ENCODE data around the gene ALK. TPM values are rescaled to one million over a fixed set of nuclear protein-coding genes. Genes with fewer than 3 reads are reported as not detected.

ALK gene
- polyA plus RNA-seq, 1 experiment, result not detected

- DNase-seq (ENCODE audit: low read depth, low spot score), result no peak
- Histone ChIP-seq H3K27me3 (ENCODE audit: control insufficient read depth, insufficient read depth, low read length) (peaks cover 22% of the 10 kb centered on the region), H3K4me3 (ENCODE audit: low read depth, low read length) (no peak overlapping the region), H3K27ac (ENCODE audit: low read depth, low read length) (no peak overlapping the region), H3K9me3 (ENCODE audit: control insufficient read depth, insufficient read depth, low read length) (no peaks in the 10 kb centered on the region)
- CTCF ChIA-PET, result interaction anchor here (1.3 kb wide), 1 partner anchor 37 kb away, joined by 3 read pairs; no protein-coding TSS in a partner anchor
- POLR2A ChIA-PET, result no interaction called here
- TF ChIP-seq CTCF (IDR thresholded peaks at IDR 0.05; ENCODE audit: low read depth, low read length), result no peak
These were observed 649.1 kb downstream of the ALK start for GRCh38 chr2:29272311-29272710.

GRCh38 chr2:29270701-29271121, 650.7 kb downstream of the ALK start:
- H3K27me3 ChIP-seq (ENCODE audit: control insufficient read depth, insufficient read depth, low read length), result peaks cover 14% of the 10 kb centered on the region
- ChIA-PET POLR2A (no interaction called here), CTCF (no interaction called here)
- no peak overlapping the region for H3K27ac ChIP-seq (ENCODE audit: low read depth, low read length)
- DNase-seq (ENCODE audit: low read depth, low spot score), result no peak
- no peak for TF ChIP-seq CTCF (IDR thresholded peaks at IDR 0.05; ENCODE audit: low read depth, low read length)
- H3K4me3 ChIP-seq (ENCODE audit: low read depth, low read length), result no peak overlapping the region
- no peaks in the 10 kb centered on the region for H3K9me3 ChIP-seq (ENCODE audit: control insufficient read depth, insufficient read depth, low read length)

GRCh38 chr2:29269765-29270109, 651.6 kb downstream of the ALK start:
- H3K9me3 ChIP-seq (ENCODE audit: control insufficient read depth, insufficient read depth, low read length), result no peaks in the 10 kb centered on the region
- no peak for DNase-seq (ENCODE audit: low read depth, low spot score)
- POLR2A ChIA-PET, result no interaction called here
- H3K4me3 ChIP-seq (ENCODE audit: low read depth, low read length), result no peak overlapping the region
- peaks cover 10% of the 10 kb centered on the region for H3K27me3 ChIP-seq (ENCODE audit: control insufficient read depth, insufficient read depth, low read length)
- no peak overlapping the region for H3K27ac ChIP-seq (ENCODE audit: low read depth, low read length)
- TF ChIP-seq CTCF (IDR thresholded peaks at IDR 0.05; ENCODE audit: low read depth, low read length), result no peak
- CTCF ChIA-PET, result no interaction called here

GRCh38 chr2:29269095-29269764, 652.2 kb downstream of the ALK start:
- ChIA-PET POLR2A (no interaction called here), CTCF (no interaction called here)
- no peak for DNase-seq (ENCODE audit: low read depth, low spot score)
- Histone ChIP-seq H3K27ac (ENCODE audit: low read depth, low read length) (no peak overlapping the region), H3K9me3 (ENCODE audit: control insufficient read depth, insufficient read depth, low read length) (no peaks in the 10 kb centered on the region), H3K4me3 (ENCODE audit: low read depth, low read length) (no peak overlapping the region), H3K27me3 (ENCODE audit: control insufficient read depth, insufficient read depth, low read length) (peaks cover 6% of the 10 kb centered on the region)
- TF ChIP-seq CTCF (IDR thresholded peaks at IDR 0.05; ENCODE audit: low read depth, low read length), result no peak

- Histone ChIP-seq H3K4me3 (ENCODE audit: low read depth, low read length) (no peak overlapping the region), H3K9me3 (ENCODE audit: control insufficient read depth, insufficient read depth, low read length) (no peaks in the 10 kb centered on the region), H3K27me3 (ENCODE audit: control insufficient read depth, insufficient read depth, low read length) (peaks cover 3% of the 10 kb centered on the region), H3K27ac (ENCODE audit: low read depth, low read length) (no peak overlapping the region)
- ChIA-PET POLR2A (no interaction called here), CTCF (no interaction called here)
- no peak for DNase-seq (ENCODE audit: low read depth, low spot score)
- TF ChIP-seq CTCF (IDR thresholded peaks at IDR 0.05; ENCODE audit: low read depth, low read length), result no peak
These were observed 653.7 kb downstream of the ALK start for GRCh38 chr2:29267720-29268119.
